Activated CD4-positive, alpha-beta T cell treated with anti-CD3 and anti-CD28 coated beads for 24 hours (primary cell): ENCODE data around the gene RNASEH1.

Experiments
- DNase-seq, 2 donors: peaks; one replicate each; pipeline ENCODE4 v3.0.0-alpha.2; 2020; ENCODE audit warnings: low read depth in 2 of 2

The RNASEH1 gene

GRCh38 chr2:3553946-3554345 is 4.2 kb downstream of the RNASEH1 start:
- DNase-seq, result no peak

GRCh38 chr2:3547915-3548314 is 10.2 kb downstream of the RNASEH1 start:
- DNase-seq, result no peak

- DNase-seq, result no peak
These were observed 12.2 kb downstream of the RNASEH1 start for GRCh38 chr2:3545788-3546478.

- DNase-seq, result no peak
These were observed 15.0 kb downstream of the RNASEH1 start for GRCh38 chr2:3543023-3543683.

- no peak for DNase-seq
These were observed 16.0 kb downstream of the RNASEH1 start for GRCh38 chr2:3542107-3542506.

GRCh38 chr2:3539836-3540235 is 18.3 kb downstream of the RNASEH1 start:
- no peak for DNase-seq

- no peak for DNase-seq
These were observed 21.2 kb downstream of the RNASEH1 start for GRCh38 chr2:3536682-3537632.

- DNase-seq, result no peak
These were observed 22.1 kb downstream of the RNASEH1 start for GRCh38 chr2:3535794-3536681.

- DNase-seq, result no peak
These were observed 22.7 kb downstream of the RNASEH1 start for GRCh38 chr2:3535467-3535793.

GRCh38 chr2:3534251-3534814 is 23.8 kb downstream of the RNASEH1 start:
- no peak for DNase-seq

- no peak for DNase-seq
These were observed 24.3 kb downstream of the RNASEH1 start for GRCh38 chr2:3533836-3534235.

- no peak for DNase-seq
These were observed 25.2 kb downstream of the RNASEH1 start for GRCh38 chr2:3532941-3533340.

GRCh38 chr2:3529316-3530025 is 28.7 kb downstream of the RNASEH1 start:
- no peak for DNase-seq

GRCh38 chr2:3527886-3528785 is 30.0 kb downstream of the RNASEH1 start:
- no peak for DNase-seq

- no peak for DNase-seq
These were observed 31.3 kb downstream of the RNASEH1 start for GRCh38 chr2:3526871-3527270.

- no peak for DNase-seq
These were observed 34.5 kb downstream of the RNASEH1 start for GRCh38 chr2:3523551-3524041.

- DNase-seq, result no peak
These were observed 35.1 kb downstream of the RNASEH1 start for GRCh38 chr2:3522961-3523421.

GRCh38 chr2:3520591-3520990 is 37.5 kb downstream of the RNASEH1 start:
- no peak for DNase-seq
